GM12878 (cell line): Measurements from ENCODE around the gene ERN1. TPM values are rescaled to one million over a fixed set of nuclear protein-coding genes. Genes with fewer than 3 reads are reported as not detected.
A peak's percentile ranks its signal among the peaks of the same experiment; 100 is the strongest.

Experiments
- BHLHE40 ChIP-seq, 2 experiments: fragments of 450-650 bp in 1 of 2; IDR thresholded peaks; 2 replicates each; pipeline ENCODE4 v1.6.1; 2011 to 2017; ENCODE audit warnings: low read depth in 2 of 2, borderline replicate concordance in 1 of 2, improper control_type of control experiment in 1 of 2, low read length in 1 of 2, mild to moderate bottlenecking in 1 of 2
- CEBPZ ChIP-seq: fragments of 150-350 bp; IDR thresholded peaks from 2 replicates; pipeline ENCODE4 v1.6.1; 2016; ENCODE audit warnings: low read depth, low read length
- CUX1 ChIP-seq: IDR thresholded peaks from 2 replicates; pipeline ENCODE4 v1.6.1; 2012; ENCODE audit warnings: improper control_type of control experiment, low read depth, low read length; ENCODE audit not compliant: insufficient replicate concordance
- EED ChIP-seq: sonication (generic); IDR thresholded peaks from 2 replicates; pipeline ENCODE4 v1.6.1; 2016; ENCODE audit warnings: antibody characterized with exemption, low read depth
- EGR1 ChIP-seq, 2 experiments: IDR thresholded peaks; 1 replicate in 1 of 2; 2 replicates in 1 of 2; pipeline ENCODE4 v1.6.1; 2011 to 2012; ENCODE audit warnings: low read depth in 2 of 2, low read length in 2 of 2, borderline replicate concordance in 1 of 2, mild to moderate bottlenecking in 1 of 2, moderate library complexity in 1 of 2
- HSF1 ChIP-seq: fragments of 150-350 bp; IDR thresholded peaks from 2 replicates; pipeline ENCODE4 v1.6.1; 2014; ENCODE audit warnings: mild to moderate bottlenecking, low read depth, low read length
- IKZF2 ChIP-seq, 2 experiments: fragments of 450-650 bp; IDR thresholded peaks; 2 replicates each; pipeline ENCODE4 v1.6.1; 2017; ENCODE audit warnings: mild to moderate bottlenecking in 2 of 2, moderate library complexity in 2 of 2
- REST ChIP-seq: IDR thresholded peaks from 2 replicates; pipeline ENCODE4 v1.6.1; 2012; ENCODE audit warnings: mild to moderate bottlenecking, low read depth, low read length
- SMAD1 ChIP-seq: fragments of 450-650 bp; IDR thresholded peaks from 2 replicates; pipeline ENCODE4 v1.6.1; 2018; ENCODE audit warnings: mild to moderate bottlenecking, low read depth; ENCODE audit not compliant: partially characterized antibody
- SUPT20H ChIP-seq: IDR thresholded peaks from 2 replicates; pipeline ENCODE4 v1.6.1; 2011; ENCODE audit warnings: low read depth, mild to moderate bottlenecking, low read length, moderate library complexity, borderline replicate concordance; ENCODE audit not compliant: control insufficient read depth
- SUZ12 ChIP-seq: fragments of 200-600 bp; sonication (generic); IDR thresholded peaks from one replicate; pipeline ENCODE4 v1.6.1; 2018; ENCODE audit warnings: antibody characterized with exemption, mild to moderate bottlenecking; ENCODE audit not compliant: unreplicated experiment
- TCF3 ChIP-seq: IDR thresholded peaks from 2 replicates; pipeline ENCODE4 v1.6.1; 2012; ENCODE audit warnings: low read depth, mild to moderate bottlenecking, low read length, borderline replicate concordance; ENCODE audit not compliant: insufficient read depth
- YY1 ChIP-seq: IDR thresholded peaks from 2 replicates; pipeline ENCODE4 v1.6.1; 2011; ENCODE audit warnings: low read depth, mild to moderate bottlenecking, low read length
- ZNF217 ChIP-seq: fragments of 450-650 bp; IDR thresholded peaks from 2 replicates; pipeline ENCODE4 v1.6.1; 2017; ENCODE audit warnings: antibody characterized with exemption, mild to moderate bottlenecking
- polyA plus RNA-seq, 11 experiments: library from polyadenylated mRNA; depleted of rRNA in 4 of 11; unstranded in 6 of 11; stranded (reverse) in 5 of 11; fragments of >200 nt; fragmentation: Nextera tagmentation in 4 of 11; fragmentation: Illumina TruSeq in 1 of 11; extraction: Ambion mirVana in 4 of 11; extraction: Trizol in 1 of 11; gene quantifications; 1 replicate in 1 of 11; 2 replicates in 10 of 11; pipeline versions ENCODE4 v1.2.1 to v1.2.3, GENCODE V29; 2011 to 2016; ENCODE audit warnings: inconsistent platforms in 2 of 11, missing spikeins in 2 of 11, low read depth in 1 of 11
- total RNA-seq, 4 experiments: library from RNA; depleted of rRNA in 3 of 4; stranded (reverse); fragments of >200 nt in 3 of 4; fragmentation: Illumina TruSeq in 1 of 4; extraction: Trizol in 1 of 4; gene quantifications; 2 replicates each; pipeline versions ENCODE4 v1.2.1 to v1.2.3, GENCODE V29; 2013 to 2021

Gene ERN1
- total and polyA plus RNA-seq, 10 of the 15 experiments (the other 5 are each of a cell fraction or from before 2014, with no cell fraction given), result 2.6 to 19.2 (median 7.6) TPM

GRCh38 chr17:64020056-64020766 is 109.7 kb downstream of the ERN1 start, which contains the start of gene ICAM2 (continued):
- TF ChIP-seq EED, result peak; percentile 53; the same call in 1 of the 2 replicates
- no peak for TF ChIP-seq EGR1 (IDR thresholded peaks at IDR 0.05; ENCODE audit: borderline replicate concordance in 1 of 2, low read depth in 2 of 2, low read length in 2 of 2)
- TF ChIP-seq REST, result peak; percentile 15; the same call in 1 of the 2 replicates
- peak; percentile 68 to 69; a peak in 2 of 4 replicates for TF ChIP-seq IKZF2 (IDR thresholded peaks at IDR 0.05)
- no peak for TF ChIP-seq SUPT20H
- 0 out of 4 replicates have a peak, but pooled peaks of 1 of the 2 experiments have one; percentile 3 for TF ChIP-seq BHLHE40 (IDR thresholded peaks at IDR 0.05; ENCODE audit: borderline replicate concordance in 1 of 2, low read depth in 2 of 2, low read length in 1 of 2)
- peak; percentile 70; the same call in 1 of the 2 replicates for TF ChIP-seq TCF3
- peak; percentile 55 for TF ChIP-seq SMAD1
- TF ChIP-seq YY1, result peak; percentile 9; the same call in 1 of the 2 replicates
- TF ChIP-seq CEBPZ, result no peak
- TF ChIP-seq HSF1, result no peak
- TF ChIP-seq ZNF217, result peak; percentile 58; the same call in 1 of the 2 replicates
- TF ChIP-seq CUX1, result no peak
- no peak for TF ChIP-seq SUZ12
